Brain microvascular endothelial cell (primary cell): Measurements from ENCODE around the gene RAB17.

ENCODE experiments used
- DNase-seq: peaks from one replicate; pipeline ENCODE4 v3.0.0-alpha.2; 2020
- H3K27ac ChIP-seq: fragments of 250-450 bp; sonication (Bioruptor Pico); 2 replicates; pipeline ENCODE4 v1.5.1; 2020; ENCODE audit warnings: mild to moderate bottlenecking, moderate library complexity
- H3K27me3 ChIP-seq: fragments of 250-450 bp; sonication (Bioruptor Pico); replicated peaks from 2 replicates; pipeline ENCODE4 v1.5.1; 2020; ENCODE audit warnings: mild to moderate bottlenecking
- H3K36me3 ChIP-seq: fragments of 250-450 bp; sonication (Bioruptor Pico); replicated peaks from 2 replicates; pipeline ENCODE4 v1.5.1; 2020; ENCODE audit warnings: mild to moderate bottlenecking
- H3K4me3 ChIP-seq: 2 replicates; pipeline ENCODE4 v1.5.1; 2011; ENCODE audit warnings: low read depth, mild to moderate bottlenecking, control low read depth, low read length, moderate library complexity
- in situ Hi-C: cut with HindIII; loops from 2 replicates; pipeline ENCODE4 v1.10.0; 2017; ENCODE audit warnings: low sequenced_read_pairs, low pct_ligation_motif_present
- TF ChIP-seq, protein P1 (sequence below): IDR thresholded peaks from 2 replicates; pipeline ENCODE4 v1.5.1; 2011; ENCODE audit warnings: low read depth, mild to moderate bottlenecking, moderate library complexity, low read length, control low read depth, inconsistent platforms; ENCODE audit errors: missing control alignments

The RAB17 gene

DNA sequence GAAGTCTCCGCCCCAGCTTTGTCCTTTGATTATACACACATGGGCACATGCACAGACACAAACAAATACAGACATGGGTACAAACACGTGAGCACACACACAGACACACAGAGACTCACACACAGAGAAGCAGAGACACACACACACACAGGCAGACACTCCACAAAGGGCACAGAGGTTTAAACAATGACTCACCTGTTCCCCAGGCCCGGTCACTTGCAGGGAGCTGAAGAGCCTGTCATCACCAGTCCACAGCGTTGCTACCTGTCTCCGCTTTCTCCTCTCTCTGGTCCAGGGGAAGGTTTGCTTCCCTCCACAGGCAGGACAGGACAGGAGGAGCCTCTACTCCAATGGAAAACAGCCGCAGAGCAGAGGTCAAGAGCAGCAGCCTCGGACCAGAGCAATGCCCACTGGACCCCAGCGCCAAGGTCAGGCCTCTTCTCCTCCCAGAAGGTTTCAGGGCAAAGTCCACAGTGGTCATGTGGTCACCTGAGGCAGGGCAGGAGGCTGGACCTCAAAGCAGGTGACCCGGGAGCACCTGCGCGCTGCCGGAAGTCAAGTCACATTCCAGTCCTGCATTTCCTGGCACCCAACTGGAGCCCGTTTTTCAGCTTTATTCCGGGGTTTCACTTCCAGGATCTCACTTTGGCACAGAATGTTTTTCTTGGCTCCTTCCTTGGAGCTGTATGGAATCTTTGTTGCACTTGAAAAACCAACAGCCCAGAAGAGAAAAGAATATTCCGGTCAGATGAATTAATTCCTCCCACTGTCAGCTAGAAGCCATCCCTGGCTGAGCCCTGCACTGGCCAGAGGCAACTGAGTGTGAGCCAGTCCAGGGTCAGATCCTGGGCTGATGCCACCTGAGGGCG, at the start of gene RAB17:
RAB17 (minus strand) TSS at position 463 of the 869 bp plus-strand sequence. CDS start 4,580 bp downstream, outside the sequence.
- no peaks in the 10 kb centered on the region for H3K27me3 ChIP-seq
- no peaks in the 10 kb centered on the region for H3K36me3 ChIP-seq
- DNase-seq: no peak
- in situ Hi-C loops: no loop called here
- TF ChIP-seq, protein P1, sequence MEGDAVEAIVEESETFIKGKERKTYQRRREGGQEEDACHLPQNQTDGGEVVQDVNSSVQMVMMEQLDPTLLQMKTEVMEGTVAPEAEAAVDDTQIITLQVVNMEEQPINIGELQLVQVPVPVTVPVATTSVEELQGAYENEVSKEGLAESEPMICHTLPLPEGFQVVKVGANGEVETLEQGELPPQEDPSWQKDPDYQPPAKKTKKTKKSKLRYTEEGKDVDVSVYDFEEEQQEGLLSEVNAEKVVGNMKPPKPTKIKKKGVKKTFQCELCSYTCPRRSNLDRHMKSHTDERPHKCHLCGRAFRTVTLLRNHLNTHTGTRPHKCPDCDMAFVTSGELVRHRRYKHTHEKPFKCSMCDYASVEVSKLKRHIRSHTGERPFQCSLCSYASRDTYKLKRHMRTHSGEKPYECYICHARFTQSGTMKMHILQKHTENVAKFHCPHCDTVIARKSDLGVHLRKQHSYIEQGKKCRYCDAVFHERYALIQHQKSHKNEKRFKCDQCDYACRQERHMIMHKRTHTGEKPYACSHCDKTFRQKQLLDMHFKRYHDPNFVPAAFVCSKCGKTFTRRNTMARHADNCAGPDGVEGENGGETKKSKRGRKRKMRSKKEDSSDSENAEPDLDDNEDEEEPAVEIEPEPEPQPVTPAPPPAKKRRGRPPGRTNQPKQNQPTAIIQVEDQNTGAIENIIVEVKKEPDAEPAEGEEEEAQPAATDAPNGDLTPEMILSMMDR: no peak
- no peak within 1 kb of the TSS for H3K27ac ChIP-seq
- H3K4me3 ChIP-seq: no peak within 1 kb of the TSS

DNA sequence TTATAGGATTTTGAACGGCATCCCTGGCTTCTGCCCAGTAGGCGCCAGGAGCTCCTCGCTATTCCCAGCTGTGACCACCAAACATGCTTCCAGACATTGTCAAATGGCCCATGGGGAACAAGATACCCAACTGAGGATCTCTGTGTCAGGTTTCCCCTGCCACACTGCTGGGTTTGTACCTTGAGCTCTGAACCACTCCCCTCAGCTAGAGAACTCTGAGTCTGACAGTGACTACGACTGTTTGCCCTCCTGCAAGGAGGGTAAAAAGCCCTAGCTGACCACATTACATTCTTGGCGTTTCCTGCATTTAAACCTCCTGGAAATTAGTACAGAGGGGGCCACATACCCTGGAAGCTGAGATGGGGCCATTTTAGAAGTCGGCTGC, 49.3 kb upstream of the RAB17 start:
- no peaks in the 10 kb centered on the region for H3K36me3 ChIP-seq
- no peaks in the 10 kb centered on the region for H3K27me3 ChIP-seq
- H3K4me3 ChIP-seq: no peak overlapping the region
- TF ChIP-seq, protein P1: no peak
- H3K27ac ChIP-seq: no peak overlapping the region
- in situ Hi-C loops: no loop called here
- DNase-seq: no peak

DNA sequence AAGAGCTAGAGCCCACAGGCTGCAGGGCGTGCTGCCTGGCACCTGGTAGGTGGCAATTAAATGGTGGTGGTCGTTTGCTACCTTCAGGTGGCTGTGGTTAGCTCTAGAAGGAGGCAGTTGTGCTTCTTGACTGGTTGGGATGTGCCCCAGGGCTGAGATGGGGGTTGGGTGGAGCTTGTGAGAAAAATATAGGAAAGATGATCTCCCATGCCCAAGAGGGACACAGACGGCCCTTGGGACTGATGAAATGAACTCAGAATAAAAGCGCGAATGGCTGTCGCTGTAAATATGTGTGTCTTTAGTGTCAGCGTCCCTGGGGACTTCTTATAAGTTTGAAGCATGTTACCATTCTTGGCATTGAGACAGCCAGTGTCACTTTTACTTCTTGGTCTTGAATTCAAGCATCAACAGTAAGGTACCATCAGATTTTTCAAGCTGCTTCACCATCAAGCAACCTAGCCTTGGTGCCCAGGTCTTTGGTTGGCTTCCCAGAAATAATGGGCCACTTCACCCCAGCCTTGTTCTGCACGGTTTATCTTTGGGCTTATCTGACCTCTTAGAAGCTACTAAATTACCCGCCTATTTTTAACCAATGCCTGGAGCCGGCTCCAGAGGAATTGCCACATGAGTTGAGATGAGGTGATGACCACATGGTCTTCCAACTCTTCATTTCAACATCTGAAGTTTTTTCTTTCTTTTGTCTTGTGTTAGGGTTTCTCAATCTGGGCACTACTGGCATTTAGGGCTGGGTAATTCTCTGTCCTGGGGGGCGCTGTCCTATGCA, 48.7 kb upstream of the RAB17 start:
- H3K27ac ChIP-seq: no peak overlapping the region
- no peaks in the 10 kb centered on the region for H3K36me3 ChIP-seq
- in situ Hi-C loops: no loop called here
- H3K4me3 ChIP-seq: no peak overlapping the region
- no peak for DNase-seq
- TF ChIP-seq, protein P1: no peak
- H3K27me3 ChIP-seq: no peaks in the 10 kb centered on the region

GRCh38 chr2:237638176-237638575, 47.6 kb upstream of the RAB17 start:
- DNase-seq: no peak
- Histone ChIP-seq H3K36me3 (no peaks in the 10 kb centered on the region), H3K27ac (no peak overlapping the region), H3K27me3 (no peaks in the 10 kb centered on the region), H3K4me3 (no peak overlapping the region)
- TF ChIP-seq, protein P1: no peak
- in situ Hi-C loops: no loop called here

- Histone ChIP-seq H3K36me3 (no peaks in the 10 kb centered on the region), H3K4me3 (no peak overlapping the region), H3K27me3 (no peaks in the 10 kb centered on the region), H3K27ac (no peak overlapping the region)
- in situ Hi-C loops: no loop called here
- no peak for DNase-seq
- TF ChIP-seq, protein P1: no peak
Observed at GRCh38 chr2:237637429-237638135, 47.0 kb upstream of the RAB17 start.
